Natural killer cell treated with Interleukin-12 subunit alpha and Interleukin-12 subunit beta and Interleukin-15 and Interleukin-18, amount 100 ng/mL, for 72 hours (primary cell): ENCODE measurements around the gene RNF150. TPM values are rescaled to one million over a fixed set of nuclear protein-coding genes. Genes with fewer than 3 reads are reported as not detected.

Experiments used
- ATAC-seq, 2 donors: fragments of 150-1000 bp; cut with Tn5 transposase in 1 of 2; sonication (Bioruptor Pico), chemical (Tn5 transposase) in 1 of 2; 2 replicates each; pipeline ENCODE4 v1.10.0; 2021
- DNase-seq: peaks from one replicate; pipeline ENCODE4 v3.0.0; 2022; ENCODE audit warnings: low spot score
- H3K27ac Mint-ChIP-seq, 2 donors: 1 replicate in 1 of 2; 2 replicates in 1 of 2; pipeline ENCODE4 v1.8.0; 2022; ENCODE audit warnings: mixed read lengths in 2 of 2, mild to moderate bottlenecking in 1 of 2, moderate library complexity in 1 of 2
- H3K27me3 Mint-ChIP-seq, 2 donors: 1 replicate in 1 of 2; 2 replicates in 1 of 2; pipeline ENCODE4 v1.8.0; 2022; ENCODE audit warnings: mixed read lengths in 2 of 2
- H3K36me3 Mint-ChIP-seq: one replicate; pipeline ENCODE4 v1.8.0; 2022; ENCODE audit warnings: mixed read lengths
- H3K4me1 Mint-ChIP-seq, 2 donors: 1 replicate in 1 of 2; 2 replicates in 1 of 2; pipeline ENCODE4 v1.8.0; 2022; ENCODE audit warnings: low read depth in 2 of 2, mixed read lengths in 2 of 2, mild to moderate bottlenecking in 1 of 2
- H3K4me3 Mint-ChIP-seq: one replicate; pipeline ENCODE4 v1.8.0; 2022; ENCODE audit warnings: mixed read lengths
- H3K9me3 Mint-ChIP-seq: 2 replicates; pipeline ENCODE4 v1.8.0; 2022; ENCODE audit warnings: mixed read lengths
- total RNA-seq, 2 donors: library from RNA; stranded (reverse); gene quantifications; one replicate each; pipeline ENCODE4 v1.2.3, GENCODE V29; 2022

The RNF150 gene
- total RNA-seq, 2 donors from 2014 or later: not detected

DNA sequence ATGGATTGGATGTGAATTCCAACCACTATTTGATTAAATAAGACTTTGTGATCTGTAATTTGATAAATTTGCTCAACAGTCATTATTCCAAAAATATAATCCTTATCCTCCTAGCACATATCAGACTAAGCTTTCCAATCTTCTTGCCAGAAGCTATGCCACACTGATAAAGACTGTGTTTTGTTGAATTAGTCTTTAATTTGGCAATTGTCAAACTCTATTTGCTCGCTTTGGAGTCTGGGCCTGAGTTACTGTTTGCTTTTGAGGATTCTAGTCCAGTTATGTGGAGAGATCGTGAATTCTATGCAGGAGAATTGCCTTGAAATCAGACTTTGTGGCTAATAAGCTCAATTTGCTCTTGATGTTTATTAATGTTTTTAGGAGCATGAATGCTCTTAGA lies 10.9 kb upstream of the RNF150 start:
- peaks cover 2% of the 10 kb centered on the region for H3K9me3 Mint-ChIP-seq
- H3K27me3 Mint-ChIP-seq: peaks cover 4 to 7% of the 10 kb centered on the region in 2 donors
- ATAC-seq (no peak), DNase-seq (no peak)
- no peaks in the 10 kb centered on the region for H3K36me3 Mint-ChIP-seq
- no peak overlapping the region for H3K4me3 Mint-ChIP-seq
- no peak overlapping the region for H3K27ac Mint-ChIP-seq
- H3K4me1 Mint-ChIP-seq: no peaks in the 10 kb centered on the region

DNA sequence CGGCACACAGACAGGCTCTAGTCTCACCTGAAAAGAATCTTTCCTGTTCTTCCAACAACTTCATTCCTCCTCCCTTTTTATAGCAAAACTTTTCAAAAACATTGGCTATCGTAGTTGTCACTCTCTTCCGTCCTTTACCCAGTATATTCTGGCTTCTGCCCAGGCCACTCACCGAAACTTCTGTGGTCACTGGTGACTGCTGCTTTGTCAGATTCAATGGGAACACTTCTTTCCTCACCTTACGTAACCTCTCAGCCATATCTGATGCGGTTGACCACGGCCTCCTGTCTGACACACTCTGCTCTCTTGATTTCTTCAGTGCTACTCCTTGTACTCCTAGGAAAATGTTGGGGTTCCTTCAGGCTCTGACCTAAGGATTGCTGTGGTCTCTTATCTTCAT lies 9.2 kb upstream of the RNF150 start:
- no peak overlapping the region for H3K4me3 Mint-ChIP-seq
- H3K27ac Mint-ChIP-seq: no peak overlapping the region
- no peaks in the 10 kb centered on the region for H3K36me3 Mint-ChIP-seq
- DNase-seq (no peak), ATAC-seq (peak; percentile 53 to 71)
- no peaks in the 10 kb centered on the region for H3K4me1 Mint-ChIP-seq
- peaks cover 2% of the 10 kb centered on the region for H3K9me3 Mint-ChIP-seq
- peaks cover 5 to 9% of the 10 kb centered on the region in 2 donors for H3K27me3 Mint-ChIP-seq

DNA sequence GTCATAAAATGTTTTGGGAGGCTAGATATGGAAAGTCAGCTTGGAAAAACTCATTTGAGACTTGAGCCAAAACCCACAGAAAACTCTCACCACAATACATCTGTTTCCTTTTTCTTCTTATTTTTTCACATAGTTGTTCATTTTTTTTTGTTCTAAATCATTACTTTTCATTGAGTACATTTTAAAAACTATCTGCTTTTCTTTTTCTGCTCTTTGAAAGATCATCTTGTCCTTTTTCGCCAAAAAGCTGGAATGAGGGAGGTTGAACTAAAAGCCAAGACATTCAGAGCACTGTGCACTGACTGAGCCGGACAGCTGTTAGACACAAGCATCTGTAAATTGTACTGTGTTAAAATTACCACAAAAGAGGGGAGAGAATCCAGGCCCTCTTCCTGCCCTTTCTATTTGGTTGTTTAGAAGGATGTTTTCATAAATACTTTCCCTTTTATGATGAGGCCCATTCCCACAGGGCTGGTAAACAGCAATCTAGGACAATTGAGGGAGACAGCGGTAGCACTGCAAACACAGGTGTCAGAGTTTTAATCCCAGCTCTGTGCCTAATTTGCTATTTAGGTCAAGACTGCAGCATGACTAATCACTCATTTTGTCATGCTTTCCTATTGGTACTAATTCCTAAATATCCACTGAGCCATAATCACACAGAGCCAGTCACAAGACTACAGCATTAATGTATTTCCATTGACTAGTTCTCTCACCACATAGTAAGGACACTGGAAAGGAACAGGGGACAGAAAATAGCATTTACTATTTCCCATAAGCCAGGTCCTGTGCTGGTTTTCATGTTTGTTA lies 7.3 kb upstream of the RNF150 start:
- H3K27ac Mint-ChIP-seq: no peak overlapping the region
- ATAC-seq (no peak), DNase-seq (no peak)
- no peak overlapping the region for H3K4me3 Mint-ChIP-seq
- H3K9me3 Mint-ChIP-seq: no peaks in the 10 kb centered on the region
- no peaks in the 10 kb centered on the region for H3K36me3 Mint-ChIP-seq
- H3K4me1 Mint-ChIP-seq: no peaks in the 10 kb centered on the region
- H3K27me3 Mint-ChIP-seq: peaks cover 15 to 26% of the 10 kb centered on the region in 2 donors

DNA sequence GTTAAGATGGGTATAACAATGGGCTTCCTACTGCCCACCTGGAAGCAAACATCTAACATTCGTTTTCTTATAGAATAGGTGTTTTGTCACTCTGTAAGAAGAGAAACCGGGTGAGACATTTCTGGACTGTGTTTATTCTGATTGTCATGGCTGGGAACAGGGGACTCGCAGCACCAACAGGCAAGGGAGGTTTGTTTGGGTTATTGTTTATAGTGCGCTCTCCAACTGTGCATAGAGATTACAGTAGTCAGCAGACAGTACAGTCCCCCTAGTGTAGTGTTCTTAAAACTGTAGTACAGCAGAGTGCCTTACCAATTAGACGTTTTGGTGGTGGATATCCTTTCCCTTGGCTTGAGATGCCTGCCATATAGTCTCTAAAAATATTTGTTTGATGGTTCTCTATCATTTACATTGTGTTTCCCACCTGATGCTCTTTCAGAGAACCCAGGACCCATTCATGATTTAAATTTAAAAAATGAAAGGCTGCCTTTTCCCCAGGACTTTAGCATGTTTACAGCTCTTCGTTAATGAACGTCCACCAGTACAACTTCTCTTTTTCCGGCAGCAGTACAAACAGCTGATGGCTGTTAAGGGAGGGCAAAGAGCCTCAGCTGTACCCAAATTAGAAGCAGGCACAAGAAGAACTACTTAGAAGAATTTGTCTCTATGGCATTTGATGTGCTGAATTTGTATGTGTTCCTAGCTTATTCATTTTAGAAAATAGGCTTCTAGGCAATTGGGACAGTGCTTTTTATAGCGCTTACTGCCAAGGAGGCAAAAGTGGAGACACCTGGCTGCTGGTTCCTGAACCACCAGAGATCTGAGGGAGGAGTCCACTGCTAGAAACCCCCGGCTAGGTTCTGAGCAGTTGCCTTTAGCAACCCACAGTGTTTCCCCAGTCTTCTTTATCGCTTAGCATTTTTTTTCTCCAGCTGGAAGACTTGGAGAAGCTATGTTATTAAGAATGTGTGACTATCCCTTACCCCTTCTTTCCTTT lies 1.0 kb upstream of the RNF150 start:
- no peaks in the 10 kb centered on the region for H3K9me3 Mint-ChIP-seq
- H3K27ac Mint-ChIP-seq: no peak overlapping the region
- ATAC-seq: no peak
- H3K4me1 Mint-ChIP-seq: peaks cover 3 to 5% of the 10 kb centered on the region in 2 donors
- H3K36me3 Mint-ChIP-seq: no peaks in the 10 kb centered on the region
- no peak overlapping the region for H3K4me3 Mint-ChIP-seq
- DNase-seq: no peak
- H3K27me3 Mint-ChIP-seq: peaks cover 52 to 63% of the 10 kb centered on the region in 2 donors

DNA sequence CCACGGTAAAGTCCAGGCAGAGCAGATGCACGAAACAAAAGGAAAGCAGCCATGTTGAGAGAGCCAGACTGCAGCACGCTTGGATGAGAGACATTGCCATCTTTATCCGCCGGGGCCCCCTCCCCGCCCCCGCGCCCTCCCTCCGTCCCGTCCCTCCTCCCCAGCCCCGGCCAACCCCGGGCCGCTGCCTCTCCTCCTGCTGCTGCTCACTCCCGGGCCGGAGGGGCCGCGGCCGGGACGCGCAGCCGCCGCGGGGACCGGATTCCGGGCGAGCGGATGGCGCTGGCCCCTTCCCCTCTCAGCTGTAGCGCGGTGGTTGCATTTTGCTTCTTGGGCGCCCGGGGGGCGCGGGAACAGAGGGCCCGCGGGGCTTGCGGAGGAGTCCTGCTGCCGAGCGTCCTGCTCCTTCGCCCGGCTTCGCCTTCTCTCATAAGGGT lies 542 bp downstream of the RNF150 start:
- peaks cover 57 to 74% of the 10 kb centered on the region in 2 donors for H3K27me3 Mint-ChIP-seq
- H3K36me3 Mint-ChIP-seq: no peaks in the 10 kb centered on the region
- H3K9me3 Mint-ChIP-seq: peaks cover under 1% of the 10 kb centered on the region

DNA sequence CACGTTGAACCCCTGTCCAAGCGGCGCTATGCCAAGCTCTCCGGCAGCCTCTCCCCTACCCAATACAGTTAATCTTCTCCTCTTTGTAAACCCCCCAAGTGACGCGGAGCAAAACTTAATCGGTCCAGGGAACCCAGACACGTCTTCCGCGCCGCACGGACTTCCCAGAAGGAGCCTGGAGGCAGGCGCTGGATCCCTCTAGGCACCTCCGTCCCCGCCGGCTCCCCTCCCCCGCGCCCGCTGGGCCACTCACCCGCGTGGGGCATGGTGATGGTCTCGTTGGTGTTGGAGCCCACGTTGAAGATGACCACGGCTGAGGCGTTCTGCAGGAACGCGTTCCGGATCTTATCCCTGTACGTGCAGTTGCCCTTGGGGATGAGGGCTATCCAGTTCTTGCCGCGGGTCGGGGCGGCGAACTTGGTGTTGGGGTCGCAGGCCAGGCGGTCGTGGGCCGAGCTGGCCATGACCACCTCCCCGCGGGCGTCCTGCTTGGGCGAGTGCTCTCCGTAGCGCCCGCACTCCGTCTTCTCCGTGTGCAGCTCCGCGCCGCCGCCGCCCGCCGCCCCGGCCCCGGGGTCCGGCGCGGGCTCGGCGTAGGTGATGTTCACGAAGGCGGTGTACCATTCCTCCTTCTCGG lies 1.1 kb downstream of the RNF150 start:
- H3K27me3 Mint-ChIP-seq: peaks cover 54 to 70% of the 10 kb centered on the region in 2 donors
- DNase-seq (no peak), ATAC-seq (peak in 1 of 2 donors; percentile 17)
- H3K4me1 Mint-ChIP-seq: peaks cover 3 to 5% of the 10 kb centered on the region in 2 donors
- no peak overlapping the region for H3K27ac Mint-ChIP-seq
- H3K9me3 Mint-ChIP-seq: peaks cover 3% of the 10 kb centered on the region
- H3K4me3 Mint-ChIP-seq: no peak overlapping the region
- no peaks in the 10 kb centered on the region for H3K36me3 Mint-ChIP-seq

More for the DNA sequence above, 542 bp downstream of the RNF150 start:
- ATAC-seq (peak in 1 of 2 donors; percentile 45), DNase-seq (no peak)
- H3K4me3 Mint-ChIP-seq: no peak overlapping the region
- H3K27ac Mint-ChIP-seq: no peak overlapping the region
- H3K4me1 Mint-ChIP-seq: peaks cover 3 to 5% of the 10 kb centered on the region in 2 donors

DNA sequence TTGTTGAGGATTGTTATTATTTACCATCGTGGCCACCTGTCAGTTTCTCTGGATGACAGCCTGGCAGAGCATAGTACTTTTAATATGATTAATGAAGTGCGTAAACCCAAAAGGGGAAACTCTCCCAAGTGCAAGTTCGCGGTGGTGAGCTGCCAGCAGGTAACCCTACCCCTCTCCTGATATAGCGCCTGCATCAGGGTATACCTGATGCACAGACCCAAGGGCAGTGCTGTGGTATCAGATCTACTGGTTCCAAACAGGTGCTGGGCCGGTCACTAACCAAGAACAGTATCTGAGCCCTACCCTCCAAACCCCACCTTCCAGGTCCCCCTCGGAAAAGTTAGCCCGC lies 1.6 kb downstream of the RNF150 start:
- no peak for ATAC-seq
- no peak overlapping the region for H3K27ac Mint-ChIP-seq
- no peaks in the 10 kb centered on the region for H3K36me3 Mint-ChIP-seq
- H3K4me3 Mint-ChIP-seq: no peak overlapping the region
- peaks cover 50 to 65% of the 10 kb centered on the region in 2 donors for H3K27me3 Mint-ChIP-seq
- H3K4me1 Mint-ChIP-seq: peaks cover 3 to 5% of the 10 kb centered on the region in 2 donors
- DNase-seq: no peak
- peaks cover 3% of the 10 kb centered on the region for H3K9me3 Mint-ChIP-seq

DNA sequence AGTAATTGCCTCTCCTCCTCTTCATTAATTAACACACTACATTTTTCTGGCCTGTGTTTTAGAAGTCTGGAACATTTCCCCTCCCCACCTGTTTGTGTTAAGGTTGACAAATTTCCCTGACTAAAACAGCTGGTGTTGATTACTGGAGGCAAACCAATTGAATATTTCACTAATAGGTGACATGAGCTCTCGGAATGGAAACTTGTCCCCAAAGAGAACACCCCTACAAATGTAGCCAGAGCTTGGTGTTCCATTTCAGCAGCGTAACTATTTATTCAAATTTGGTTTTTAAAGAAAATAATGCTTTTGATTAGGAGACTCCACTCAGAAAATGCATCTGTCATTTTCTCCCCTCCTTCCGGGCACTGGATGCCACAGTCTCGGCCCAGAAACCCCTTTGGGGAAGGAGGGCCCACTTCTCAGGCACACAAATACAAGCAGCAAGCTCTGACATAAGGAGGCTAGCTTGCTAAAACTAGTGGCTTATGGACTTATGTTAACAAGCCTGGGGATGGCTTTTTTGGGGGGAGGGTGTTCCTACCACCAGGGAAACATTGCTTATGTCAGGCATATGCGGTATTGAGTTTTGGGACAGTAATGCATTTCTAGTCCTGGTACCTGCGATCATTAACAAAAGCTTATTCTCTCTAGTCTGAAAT lies 2.2 kb downstream of the RNF150 start:
- H3K27ac Mint-ChIP-seq: no peak overlapping the region
- no peak overlapping the region for H3K4me3 Mint-ChIP-seq

DNA sequence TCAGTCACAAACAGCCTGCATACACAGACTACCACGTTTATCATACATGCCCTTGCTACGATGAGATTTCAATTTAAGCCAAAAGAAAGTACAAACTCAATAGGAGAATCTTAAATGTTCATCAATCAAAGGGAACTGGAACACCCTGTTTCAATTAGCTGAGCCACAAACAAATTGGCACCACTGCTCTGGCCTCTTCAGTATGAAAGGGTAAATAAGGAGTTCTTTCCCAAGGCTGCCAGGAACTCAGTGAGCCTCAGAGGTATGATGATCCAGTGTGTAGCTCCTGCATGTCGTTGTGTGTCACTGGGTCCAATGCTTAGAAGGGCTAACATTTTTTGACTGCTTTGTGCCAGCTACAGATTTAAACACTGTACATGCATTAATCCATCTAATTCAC lies 5.4 kb downstream of the RNF150 start:
- Mint-ChIP-seq H3K27me3 (peaks cover 25 to 32% of the 10 kb centered on the region in 2 donors), H3K4me3 (no peak overlapping the region), H3K36me3 (no peaks in the 10 kb centered on the region), H3K4me1 (no peaks in the 10 kb centered on the region), H3K27ac (no peak overlapping the region), H3K9me3 (peaks cover 3% of the 10 kb centered on the region)
- DNase-seq: no peak
- no peak for ATAC-seq

More for the DNA sequence above, 2.2 kb downstream of the RNF150 start:
- Mint-ChIP-seq H3K36me3 (no peaks in the 10 kb centered on the region), H3K27me3 (peaks cover 49 to 60% of the 10 kb centered on the region in 2 donors), H3K9me3 (peaks cover 3% of the 10 kb centered on the region), H3K4me1 (peaks cover 3 to 5% of the 10 kb centered on the region in 2 donors)
- DNase-seq: no peak
- ATAC-seq: no peak

DNA sequence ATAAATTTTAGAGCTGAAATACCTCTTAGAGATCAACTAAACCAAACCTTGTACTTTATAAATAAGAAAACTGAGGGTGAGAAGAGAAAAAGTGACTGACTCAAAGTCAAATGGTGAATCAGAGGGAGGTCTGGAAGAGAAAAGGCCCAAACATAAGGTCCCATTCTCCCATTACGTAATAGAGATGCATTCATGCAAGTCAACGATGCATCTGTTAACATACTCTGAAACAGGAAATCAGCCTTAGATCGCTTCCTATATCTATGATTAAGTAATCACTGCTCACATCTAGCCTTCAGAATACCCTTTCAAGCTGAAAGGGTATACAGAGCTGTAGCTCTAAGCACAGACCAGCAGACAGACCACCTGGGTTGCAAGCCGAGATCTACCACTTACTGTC lies 6.5 kb downstream of the RNF150 start:
- DNase-seq (no peak), ATAC-seq (no peak)
- no peaks in the 10 kb centered on the region for H3K4me1 Mint-ChIP-seq
- H3K9me3 Mint-ChIP-seq: peaks cover 3% of the 10 kb centered on the region
- peaks cover 20 to 28% of the 10 kb centered on the region in 2 donors for H3K27me3 Mint-ChIP-seq
- H3K36me3 Mint-ChIP-seq: no peaks in the 10 kb centered on the region
- H3K4me3 Mint-ChIP-seq: no peak overlapping the region
- H3K27ac Mint-ChIP-seq: no peak overlapping the region

DNA sequence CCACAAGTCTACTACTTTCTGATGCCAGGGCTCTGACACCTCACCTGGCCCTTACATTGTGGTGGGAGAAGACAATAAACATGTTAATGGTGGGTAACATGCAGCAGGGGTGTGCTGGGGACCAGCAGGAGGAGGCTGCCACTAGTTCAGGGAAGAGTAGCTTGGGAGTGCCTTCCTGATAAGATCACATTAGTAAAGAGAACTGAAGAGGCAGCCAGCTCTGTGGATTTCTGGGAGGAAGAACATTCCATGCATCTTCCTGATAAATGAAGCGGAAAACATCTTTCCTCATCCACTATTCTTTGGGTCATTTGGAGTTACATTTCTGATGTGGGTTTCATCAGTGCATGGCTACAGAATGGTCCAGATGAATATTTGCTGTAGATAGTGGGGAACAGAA lies 9.0 kb downstream of the RNF150 start:
- ATAC-seq (no peak), DNase-seq (no peak)
- Mint-ChIP-seq H3K4me1 (no peaks in the 10 kb centered on the region), H3K9me3 (peaks cover 3% of the 10 kb centered on the region), H3K27me3 (peaks cover 5 to 10% of the 10 kb centered on the region in 2 donors), H3K27ac (no peak overlapping the region), H3K36me3 (no peaks in the 10 kb centered on the region), H3K4me3 (no peak overlapping the region)

DNA sequence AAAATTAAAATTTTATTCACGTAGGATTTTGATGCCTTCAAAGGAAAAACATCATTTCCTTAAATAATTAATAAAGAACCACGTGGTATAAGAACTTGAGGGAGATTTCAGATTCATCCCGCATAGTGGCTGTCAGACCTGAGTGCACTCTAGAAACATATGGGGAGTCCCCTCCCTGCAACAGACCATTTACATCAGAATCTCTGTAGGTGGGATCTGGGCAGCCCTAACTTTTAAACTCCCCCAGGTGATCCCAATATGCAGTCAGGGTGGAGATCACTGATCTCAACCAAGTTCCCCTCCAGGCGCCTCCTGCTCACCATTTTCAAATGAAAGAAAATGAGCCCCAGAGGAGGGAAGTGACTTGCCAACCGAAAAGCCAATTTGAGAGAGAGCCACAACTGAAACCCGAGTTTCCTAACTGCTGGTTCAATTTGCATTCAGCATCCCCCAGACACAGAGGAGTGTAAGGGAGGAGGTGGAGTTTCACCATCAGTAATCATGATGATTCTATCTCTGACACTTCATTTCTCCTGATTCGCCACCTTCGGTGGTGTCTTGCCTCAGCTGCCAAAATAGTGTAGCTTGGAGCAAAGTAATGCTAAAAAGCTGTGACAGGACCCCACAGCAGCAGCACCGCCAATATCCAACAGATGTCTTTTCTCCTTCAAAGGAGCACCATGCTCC lies 11.4 kb downstream of the RNF150 start:
- H3K4me3 Mint-ChIP-seq: no peak overlapping the region
- H3K9me3 Mint-ChIP-seq: no peaks in the 10 kb centered on the region
- no peaks in the 10 kb centered on the region for H3K36me3 Mint-ChIP-seq
- H3K4me1 Mint-ChIP-seq: no peaks in the 10 kb centered on the region
- ATAC-seq (peak in 1 of 2 donors; percentile 74), DNase-seq (no peak)
- H3K27ac Mint-ChIP-seq: no peak overlapping the region
- no peaks in the 10 kb centered on the region for H3K27me3 Mint-ChIP-seq

DNA sequence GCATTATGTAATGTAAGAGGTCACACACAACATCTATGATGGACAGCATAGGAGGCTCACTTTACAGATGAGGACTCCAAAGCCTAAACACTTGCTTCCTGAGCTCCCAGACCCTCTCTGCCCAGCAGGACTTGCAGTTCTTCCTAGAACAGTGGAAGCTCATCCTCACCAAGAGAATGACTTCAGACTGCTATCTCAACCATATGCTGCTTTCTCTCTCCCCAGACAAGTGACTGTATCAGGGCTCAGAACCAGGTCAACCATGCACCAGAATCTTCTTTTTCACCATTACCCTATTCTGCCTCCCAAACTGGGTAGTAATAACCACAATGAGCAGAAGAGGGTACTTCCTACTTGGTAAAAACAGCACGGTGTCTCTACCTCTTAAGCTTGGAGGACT lies 12.2 kb downstream of the RNF150 start:
- Mint-ChIP-seq H3K27ac (no peak overlapping the region), H3K9me3 (no peaks in the 10 kb centered on the region), H3K36me3 (no peaks in the 10 kb centered on the region), H3K4me1 (no peaks in the 10 kb centered on the region), H3K4me3 (no peak overlapping the region), H3K27me3 (no peaks in the 10 kb centered on the region)
- ATAC-seq: no peak
- no peak for DNase-seq
